GM21515 (cell line): ENCODE measurements around the gene SRSF3.
"Not testable (repeated sequence)": the region's sequence is repeated elsewhere in the genome, so short reads cannot be mapped to it uniquely, and the experiment has no call there.

Experiments used
- ATAC-seq: cut with Tn5 transposase; IDR thresholded peaks from one replicate; pipeline ENCODE4 v1.9.1; 2021; ENCODE audit not compliant: unreplicated experiment

The SRSF3 gene

DNA sequence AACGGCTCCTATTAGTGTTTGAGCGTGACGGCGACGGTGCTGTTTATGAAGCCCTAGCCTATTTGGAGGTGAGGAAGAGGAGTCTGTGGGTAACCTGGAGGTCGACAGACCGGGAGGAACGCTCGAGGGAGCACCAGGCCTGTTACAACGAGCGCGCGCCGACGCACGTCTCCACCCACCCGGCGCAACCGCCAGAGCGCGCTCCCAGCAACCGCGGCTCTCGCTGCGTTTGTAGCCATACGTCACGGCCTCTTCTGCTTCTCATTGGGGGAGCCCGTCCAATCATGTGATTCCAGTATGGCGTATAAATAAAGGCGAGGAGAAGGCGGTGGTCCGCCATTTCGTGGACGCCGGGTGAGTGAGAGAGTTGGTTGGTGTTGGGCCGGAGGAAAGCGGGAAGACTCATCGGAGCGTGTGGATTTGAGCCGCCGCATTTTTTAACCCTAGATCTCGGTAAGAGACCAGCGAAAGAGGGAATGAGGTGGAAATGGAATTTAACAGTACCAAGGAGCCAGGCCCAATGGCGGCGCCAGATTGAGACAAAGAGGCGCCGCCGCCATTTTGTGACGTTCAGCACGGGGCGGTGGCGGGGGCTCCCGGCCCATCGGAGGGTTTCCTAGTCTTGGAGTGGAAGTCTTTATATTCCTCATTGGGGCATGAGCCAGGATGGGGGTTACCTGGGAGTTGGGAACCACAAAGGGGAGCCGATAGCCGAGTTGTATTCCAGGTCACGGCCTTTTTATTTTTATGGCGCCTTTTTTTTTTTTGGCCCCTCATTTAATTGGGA lies at the start of gene SRSF3:
SRSF3 (plus strand) TSS at position 334 of the 787 bp plus-strand sequence. CDS start 2,401 bp downstream, outside the sequence.
- ATAC-seq = peak; percentile 80

GRCh38 chr6:36545767-36546307 lies 48.3 kb upstream of the SRSF3 start:
- no peak for ATAC-seq

GRCh38 chr6:36546308-36546919 lies 47.7 kb upstream of the SRSF3 start:
- no peak for ATAC-seq

GRCh38 chr6:36546920-36547645 lies 47.1 kb upstream of the SRSF3 start, which contains the start of gene STK38:
Gene STK38 (minus strand): TSS chr6:36547479. CDS start chr6:36540202, 7,277 bp downstream.
- no peak for ATAC-seq

- no peak for ATAC-seq
Measured at GRCh38 chr6:36547646-36548400, 46.3 kb upstream of the SRSF3 start.

DNA sequence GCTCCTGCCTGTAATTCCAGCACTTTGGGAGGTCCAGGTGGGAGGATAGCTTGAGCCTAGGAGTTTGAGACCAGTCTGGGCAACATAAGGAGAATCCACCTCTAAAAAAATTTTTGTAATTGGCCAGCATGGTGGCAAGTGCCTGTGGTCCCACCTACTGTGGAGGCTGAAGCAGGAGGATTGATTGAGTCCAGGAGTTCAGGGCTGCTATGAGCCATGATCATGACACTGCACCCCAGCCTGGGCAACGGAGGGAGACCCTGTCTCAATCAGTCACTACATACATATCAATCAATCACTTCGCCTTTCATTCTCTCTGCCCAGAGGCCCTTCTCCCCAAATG lies 45.8 kb upstream of the SRSF3 start:
- ATAC-seq = no peak

DNA sequence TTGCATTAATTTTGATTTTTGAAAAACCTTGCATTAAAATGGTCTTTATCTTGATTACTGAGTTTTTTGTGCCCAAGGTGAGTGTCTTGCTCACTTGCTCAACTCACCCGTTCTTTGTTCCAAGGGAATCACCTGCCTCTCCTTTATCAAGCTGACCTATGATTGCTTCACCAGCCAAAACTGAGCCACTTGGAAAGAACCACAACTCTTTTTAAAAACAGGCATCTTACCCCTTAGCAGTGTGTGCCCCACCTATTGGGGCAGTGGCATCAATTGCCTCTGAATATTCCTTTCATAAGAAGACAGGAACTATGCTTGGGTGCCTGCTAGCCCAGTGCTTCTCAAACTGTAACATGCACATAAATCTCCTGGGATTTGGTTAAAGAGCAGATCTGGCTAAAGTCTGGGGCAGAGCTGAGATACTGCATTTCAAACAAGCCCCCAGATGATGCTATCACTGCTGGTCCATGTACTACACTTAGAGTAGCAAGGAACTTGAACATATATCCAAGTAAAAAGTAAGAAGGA lies 43.6 kb upstream of the SRSF3 start:
- ATAC-seq = no peak

DNA sequence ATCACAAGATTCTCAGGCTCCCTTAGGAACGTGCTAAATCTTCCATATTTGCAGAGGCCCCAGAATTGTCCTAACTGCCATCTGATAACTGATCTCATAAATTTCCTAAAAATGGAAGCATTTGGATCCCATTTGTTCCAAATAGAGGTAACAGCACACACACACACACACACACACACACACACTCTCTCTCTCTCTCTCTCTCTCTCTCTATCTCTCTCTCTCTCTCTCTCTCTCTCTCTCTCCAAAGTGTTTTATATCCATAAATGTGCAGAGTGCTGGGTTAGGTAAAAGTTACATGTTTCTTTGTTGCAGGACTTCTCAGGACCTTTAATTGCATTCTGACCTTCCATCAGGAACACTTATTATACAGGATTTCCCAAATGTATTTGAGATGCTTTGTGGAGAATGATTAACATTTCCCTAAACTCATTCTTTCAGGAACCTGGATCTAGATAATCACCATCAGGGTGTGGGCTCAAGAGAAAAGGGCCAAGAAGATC lies 38.4 kb upstream of the SRSF3 start:
- ATAC-seq = no peak

GRCh38 chr6:36556281-36556680 lies 37.9 kb upstream of the SRSF3 start:
- no peak for ATAC-seq

- ATAC-seq = no peak
Measured at GRCh38 chr6:36559011-36559793, 35.0 kb upstream of the SRSF3 start.

- ATAC-seq = no peak
Measured at GRCh38 chr6:36560822-36561221, 33.3 kb upstream of the SRSF3 start.

GRCh38 chr6:36563237-36563927 lies 30.8 kb upstream of the SRSF3 start:
- ATAC-seq = no peak

GRCh38 chr6:36563928-36564284 lies 30.3 kb upstream of the SRSF3 start:
- ATAC-seq = no peak

- ATAC-seq = no peak
Measured at GRCh38 chr6:36566418-36566905, 27.7 kb upstream of the SRSF3 start.

DNA sequence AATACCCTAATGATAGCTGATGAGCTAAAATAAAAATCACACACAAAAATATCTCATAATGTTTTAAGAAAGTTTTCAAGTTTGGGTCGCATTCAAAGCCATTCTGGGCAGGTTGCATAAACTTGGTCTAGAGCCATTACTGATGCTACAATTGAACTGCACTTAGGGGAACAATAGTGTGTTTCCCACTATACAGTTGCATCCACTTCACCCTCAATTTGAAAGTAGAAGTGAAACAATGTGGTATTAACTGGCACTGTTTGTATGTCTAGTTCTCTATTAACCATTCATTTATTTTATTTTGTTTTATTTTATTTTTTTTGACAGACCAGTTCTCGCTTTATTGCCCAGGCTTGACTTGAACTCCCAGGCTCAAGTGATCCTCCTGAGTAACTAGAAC lies 23.9 kb upstream of the SRSF3 start:
- ATAC-seq = no peak

DNA sequence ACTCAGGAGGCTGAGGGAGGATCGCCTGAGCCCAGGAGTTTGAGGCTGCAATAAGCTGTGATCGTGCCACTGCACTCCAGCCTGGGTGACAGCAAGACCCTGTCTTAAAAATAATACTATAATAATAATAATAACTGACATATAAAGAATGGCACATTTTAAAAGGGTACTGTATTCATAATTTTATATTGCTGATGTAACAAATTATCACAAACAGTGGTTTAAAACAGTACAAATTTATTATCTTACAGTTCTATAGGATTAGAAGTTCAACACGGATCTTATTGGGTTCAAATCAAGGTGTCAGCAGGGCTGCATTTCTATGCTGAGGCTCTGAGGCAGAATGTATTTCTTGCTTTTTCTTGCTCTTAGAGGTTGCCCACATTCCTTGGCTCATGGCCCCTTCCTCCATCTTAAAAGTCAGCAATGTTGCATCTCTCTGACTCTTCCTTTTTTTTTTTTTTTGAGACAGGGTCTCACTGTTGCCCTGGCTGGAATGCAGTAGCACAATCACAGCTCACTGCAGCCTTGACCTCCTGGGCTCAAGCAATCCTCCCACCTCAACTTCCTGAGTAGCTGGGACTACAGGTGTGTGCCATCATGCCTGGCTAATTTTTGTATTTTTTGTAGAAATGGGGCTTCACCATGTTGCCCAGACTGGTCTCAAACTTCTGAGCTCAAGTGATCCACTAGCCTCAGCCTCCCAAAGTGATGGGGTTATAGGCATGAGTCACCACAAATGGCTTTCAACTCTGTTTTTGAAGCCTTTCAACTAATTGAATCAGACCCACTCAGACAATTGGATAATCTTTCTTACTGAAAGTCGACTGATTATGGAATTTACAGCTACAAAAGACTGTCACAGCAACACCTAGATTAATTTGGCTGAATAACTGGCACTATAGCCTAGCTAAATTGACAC lies 22.8 kb upstream of the SRSF3 start:
- ATAC-seq = no peak

GRCh38 chr6:36572353-36573311 lies 21.5 kb upstream of the SRSF3 start:
- not testable (repeated sequence) for ATAC-seq
